Kidney (tissue), 14 donors: Measurements from ENCODE around the gene GVQW3. TPM values are rescaled to one million over a fixed set of nuclear protein-coding genes. Genes with fewer than 3 reads are reported as not detected.

ENCODE experiments used
- DNase-seq, 5 donors: peaks; one replicate each; pipeline ENCODE4 v3.0.0-alpha.2; 2013 to 2020
- FAIRE-seq: peaks from 2 replicates; lab custom pipeline; 2012; peaks lifted over from hg19 to GRCh38; lab: Jason Lieb, UNC
- H3K27ac ChIP-seq, 2 donors: one replicate each; pipeline ENCODE4 v1.7.0; 2013; ENCODE audit warnings: low read depth in 2 of 2, low read length in 2 of 2, inconsistent platforms in 1 of 2
- H3K27me3 ChIP-seq: one replicate; pipeline ENCODE4 v1.7.1; 2013; ENCODE audit warnings: low read length, inconsistent platforms; ENCODE audit not compliant: control insufficient read depth, insufficient read depth
- H3K36me3 ChIP-seq, 3 donors: one replicate each; pipeline versions ENCODE4 v1.7.0 to v1.7.1; 2013; ENCODE audit warnings: low read length in 3 of 3, control low read depth in 1 of 3, inconsistent platforms in 1 of 3; ENCODE audit not compliant: insufficient read depth in 3 of 3, control insufficient read depth in 2 of 3
- H3K4me1 ChIP-seq, 3 donors: one replicate each; pipeline versions ENCODE4 v1.7.0 to v1.7.1; 2013; ENCODE audit warnings: low read length in 3 of 3, inconsistent platforms in 1 of 3, low read depth in 1 of 3; ENCODE audit not compliant: control insufficient read depth in 2 of 3, insufficient read depth in 2 of 3
- H3K4me3 ChIP-seq, 3 donors: one replicate each; pipeline versions ENCODE4 v1.7.0 to v1.8.1; 2013; ENCODE audit warnings: low read length in 3 of 3, control low read depth in 1 of 3, inconsistent platforms in 1 of 3
- H3K9ac ChIP-seq, 3 donors: one replicate each; pipeline versions ENCODE4 v1.7.0 to v1.7.1; 2013; ENCODE audit warnings: low read length in 3 of 3, control low read depth in 1 of 3, inconsistent platforms in 1 of 3
- H3K9me3 ChIP-seq, 3 donors: one replicate each; pipeline versions ENCODE4 v1.7.0 to v1.7.1; 2013; ENCODE audit warnings: low read length in 3 of 3, control low read depth in 1 of 3, inconsistent platforms in 1 of 3; ENCODE audit not compliant: control insufficient read depth in 2 of 3, insufficient read depth in 1 of 3
- CTCF ChIP-seq: IDR thresholded peaks from 3 replicates; pipeline ENCODE4 v1.5.1; 2012; ENCODE audit warnings: mild to moderate bottlenecking, moderate library complexity, borderline replicate concordance; ENCODE audit not compliant: insufficient read depth; ENCODE audit errors: extremely low read depth
- intact Hi-C: fragments of 100-400 bp; cut with DNase I; formaldehyde crosslinking; loops from one replicate; pipeline ENCODE4 v1.11.1; 2022
- polyA plus RNA-seq: library from polyadenylated mRNA; stranded (reverse); fragments of 350-450 nt; fragmentation: Illumina TruSeq; extraction: RNeasy Lipid Tissue Mini Kit (QIAGEN cat#74804); gene quantifications from one replicate; pipeline ENCODE4 v1.2.3, GENCODE V29; 2014; ENCODE audit warnings: low read depth, low replicate concordance; ENCODE audit not compliant: insufficient read depth
- total RNA-seq: library from RNA; stranded (reverse); fragmentation: NEBNext Ultra II Directional; extraction: Animal tissue kit (Norgen Biotek cat#: 25700); gene quantifications from one replicate; pipeline ENCODE4 v1.2.1, GENCODE V29; 2021
- donor health status: control.
- donor health status: control.
- donor health status: control.
- donor health status: control.
- donor health status: control.
- donor health status: DM: yes; HTN: yes; CAD: no.
- donor health status: Normal renal cell carcinoma (clear cell type).

Gene GVQW3
- total and polyA plus RNA-seq, 2 donors from 2014 or later: 1.4 to 3.4 TPM

GRCh38 chr11:76444065-76444383, 62.9 kb downstream of the GVQW3 start:
- Histone ChIP-seq H3K9me3 (no peaks in the 10 kb centered on the region), H3K27ac (peak overlapping the region; percentile 84 to 92), H3K9ac (peak overlapping the region; percentile 91 to 98 (median 95)), H3K27me3 (no peaks in the 10 kb centered on the region), H3K4me1 (peaks cover 0 to 5% (median 4%) of the 10 kb centered on the region in 3 donors), H3K4me3 (peak overlapping the region; percentile 87 to 99 (median 96)), H3K36me3 (no peaks in the 10 kb centered on the region)
- DNase-seq (no peak), FAIRE-seq (no peak)
- intact Hi-C loops: no loop called here
- TF ChIP-seq CTCF: no peak

GRCh38 chr11:76444384-76445120, 63.4 kb downstream of the GVQW3 start, which contains the start of gene EMSY:
Gene EMSY (plus strand): TSS chr11:76445018. CDS start chr11:76446939, 1,921 bp downstream.
- H3K9ac ChIP-seq: peak within 1 kb of the TSS; percentile 91 to 98 (median 95)
- peaks cover 0 to 5% (median 4%) of the 10 kb centered on the region in 3 donors for H3K4me1 ChIP-seq
- H3K4me3 ChIP-seq: peak within 1 kb of the TSS; percentile 87 to 99 (median 96)
- H3K36me3 ChIP-seq: no peaks in the 10 kb centered on the region
- no peak for TF ChIP-seq CTCF
- no peaks in the 10 kb centered on the region for H3K27me3 ChIP-seq
- H3K27ac ChIP-seq: peak within 1 kb of the TSS; percentile 84 to 92
- intact Hi-C loops: no loop called here
- H3K9me3 ChIP-seq: no peaks in the 10 kb centered on the region
- peak; percentile 98 to 100 (median 99) for DNase-seq
- peak; percentile 92 for FAIRE-seq

DNA sequence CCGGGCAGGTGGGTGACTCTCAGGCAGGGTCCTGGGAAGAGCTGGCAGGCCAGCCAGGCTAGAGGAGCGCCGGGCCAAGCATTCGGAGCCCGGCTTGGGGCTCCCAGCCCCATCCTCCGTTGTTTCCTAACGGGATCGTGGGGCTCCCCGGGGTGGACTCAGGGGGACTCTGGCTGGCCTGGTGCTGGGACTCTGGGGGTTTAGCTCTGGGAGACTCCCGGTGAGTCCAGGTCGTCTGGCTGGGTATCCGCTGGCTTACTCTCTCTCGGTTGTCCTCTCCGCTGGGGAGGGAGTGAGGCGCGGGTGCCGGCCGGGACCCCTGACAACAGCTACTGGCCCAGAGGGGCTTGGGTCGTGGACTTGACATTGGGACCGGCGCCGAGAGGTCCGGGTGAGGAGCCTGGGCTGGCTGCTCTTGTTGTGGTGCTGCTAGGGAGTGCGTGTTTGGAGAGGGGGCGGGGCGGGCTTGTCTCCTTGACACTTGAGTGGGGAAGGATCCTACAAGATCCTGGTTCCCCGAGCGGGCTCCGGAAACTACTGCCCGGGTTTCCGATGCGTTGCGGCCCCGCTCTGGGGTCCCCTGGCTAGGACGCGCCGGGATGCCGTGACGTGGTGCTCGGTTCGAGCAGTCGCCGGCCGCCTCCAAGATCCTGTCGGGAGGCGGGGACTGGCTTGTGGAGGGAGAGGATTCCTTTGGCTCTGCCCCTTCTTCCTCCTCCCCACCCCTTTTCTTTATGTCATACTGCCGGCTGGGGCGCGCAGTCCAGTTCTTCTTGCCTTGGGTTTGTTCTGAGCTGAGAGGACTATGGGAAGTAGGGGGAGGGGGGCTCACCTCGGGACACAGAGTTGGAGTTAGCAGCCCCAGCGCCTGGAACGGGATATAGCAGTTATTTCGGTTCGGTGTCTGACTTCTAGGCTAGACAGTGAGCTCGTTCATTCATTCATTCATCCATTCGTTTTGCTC, 64.3 kb downstream of the GVQW3 start:
- H3K9ac ChIP-seq: peak overlapping the region; percentile 58 to 77 (median 77)
- no peaks in the 10 kb centered on the region for H3K27me3 ChIP-seq
- intact Hi-C loops: no loop called here
- FAIRE-seq (no peak), DNase-seq (peak; percentile 85 to 95 (median 92))
- peak overlapping the region; percentile 87 to 99 (median 96) for H3K4me3 ChIP-seq
- no peaks in the 10 kb centered on the region for H3K36me3 ChIP-seq
- H3K27ac ChIP-seq: peak overlapping the region; percentile 75 to 80
- TF ChIP-seq CTCF: no peak
- H3K9me3 ChIP-seq: no peaks in the 10 kb centered on the region
- H3K4me1 ChIP-seq: peaks cover 0 to 5% (median 4%) of the 10 kb centered on the region in 3 donors
